ENCODE results near the gene RBMS1. TPM values are rescaled to one million over a fixed set of nuclear protein-coding genes. Genes with fewer than 3 reads are reported as not detected.

RBMS1 gene
- total RNA-seq, 1 experiment from 2014 or later: 77.5 TPM

DNA sequence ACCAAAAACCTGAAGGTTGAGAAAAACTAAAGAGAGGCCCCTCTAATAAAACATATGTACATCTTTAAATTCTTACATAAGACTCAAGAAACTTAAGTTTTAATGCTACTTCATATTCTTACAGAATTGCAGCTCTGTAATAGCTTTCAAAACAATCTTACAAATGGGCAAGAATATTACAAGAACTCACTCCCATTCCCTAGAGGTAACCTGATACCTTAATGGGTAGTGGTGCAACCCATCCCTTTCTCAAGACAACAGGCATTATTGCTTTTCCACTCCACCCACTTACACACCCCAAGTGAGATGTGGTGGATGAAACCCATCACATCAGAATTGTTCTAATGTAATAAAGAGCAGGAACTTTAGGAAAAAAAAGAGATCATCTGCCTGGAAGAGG is 103.7 kb downstream of the RBMS1 start:
- no peak for DNase-seq
- no peak overlapping the region for H3K56ac ChIP-seq (ENCODE audit: insufficient read length, low read depth, low read length)
- no peaks in the 10 kb centered on the region for H3K27me3 ChIP-seq (ENCODE audit: insufficient read depth, low read length)
- peaks cover 11% of the 10 kb centered on the region for H3K79me1 ChIP-seq (ENCODE audit: insufficient read depth, low read depth, low read length, poor library complexity, severe bottlenecking)
- H4K20me1 ChIP-seq (ENCODE audit: control insufficient read depth, insufficient read depth, insufficient read length): no peaks in the 10 kb centered on the region
- peaks cover 4% of the 10 kb centered on the region; the same call in 1 of the 2 replicates for H3K4me1 ChIP-seq (ENCODE audit: insufficient read depth, low read length)
- no peak overlapping the region for H2BK12ac ChIP-seq (ENCODE audit: insufficient read length, low read depth, low read length)
- peaks cover 11% of the 10 kb centered on the region; the same call in 1 of the 2 replicates for H3K79me2 ChIP-seq (ENCODE audit: insufficient read depth, low read length)
- no peak overlapping the region for H2BK15ac ChIP-seq (ENCODE audit: low read depth, low read length)
- no peak overlapping the region for H4K5ac ChIP-seq (ENCODE audit: insufficient read length, low read depth, low read length)
- H3K9ac ChIP-seq (ENCODE audit: extremely low read depth, insufficient read length, low read length): no peak overlapping the region
- H2BK120ac ChIP-seq (ENCODE audit: low read depth, low read length, poor library complexity, severe bottlenecking): no peak overlapping the region
- no peak overlapping the region for H3K23ac ChIP-seq (ENCODE audit: insufficient read length, low read depth, low read length)
- no peak overlapping the region for H4K91ac ChIP-seq (ENCODE audit: insufficient read length, low read depth, low read length)
- no peak overlapping the region for H2BK5ac ChIP-seq (ENCODE audit: insufficient read length, low read length)
- Mint-ChIP-seq H3K36me3 (ENCODE audit: insufficient read depth in 1 of 3, low read depth in 3 of 3) (peaks cover 0 to 4% (median 0%) of the 10 kb centered on the region in 3 experiments; a peak in 2 of 7 replicates), H3K4me1 (peaks cover 60 to 61% of the 10 kb centered on the region in 2 experiments), H3K9me3 (no peaks in the 10 kb centered on the region), H3K4me3 (no peak overlapping the region), H3K27ac (peak overlapping the region in 1 of 3 experiments; percentile 37; a peak in 3 of 7 replicates), H3K27me3 (ENCODE audit: low read depth) (no peaks in the 10 kb centered on the region)
- no peak overlapping the region for H4K8ac ChIP-seq (replicated peaks; ENCODE audit: insufficient read length, low read depth, low read length)
- no peaks in the 10 kb centered on the region for H3K9me3 ChIP-seq (ENCODE audit: control insufficient read depth, low read depth, low read length)
- H3K4ac ChIP-seq (ENCODE audit: low read depth, low read length): no peak overlapping the region
- no peak overlapping the region for H3K18ac ChIP-seq (ENCODE audit: insufficient read length, low read depth, low read length)
- no peaks in the 10 kb centered on the region for H3K23me2 ChIP-seq (ENCODE audit: insufficient read length, low read depth, low read length, poor library complexity, severe bottlenecking)
- no peak overlapping the region for H2AFZ ChIP-seq (ENCODE audit: low read length)
- no peak overlapping the region for H3T11ph ChIP-seq (ENCODE audit: low read length)
- H3K14ac ChIP-seq (ENCODE audit: insufficient read depth, low read length): no peak overlapping the region
- no peak overlapping the region for H2AK5ac ChIP-seq (ENCODE audit: insufficient read length, low read length)
- H3K27ac ChIP-seq (ENCODE audit: insufficient read length, low read depth, low read length): no peak overlapping the region
- TF ChIP-seq CTCF (conservative IDR thresholded peaks at IDR 0.05): no peak
- H2BK20ac ChIP-seq (ENCODE audit: low read depth, low read length, poor library complexity, severe bottlenecking): no peak overlapping the region
- no peak overlapping the region for H3K4me2 ChIP-seq (ENCODE audit: insufficient read depth, insufficient read length, low read length)

Data from H9 (cell line).